Tibial artery (tissue), 4 donors: ENCODE measurements around the gene BRPF3.

Experiments
- DNase-seq, 2 donors: peaks; one replicate each; pipeline ENCODE4 v3.0.0-alpha.2; 2019
- H3K27ac ChIP-seq, 2 donors: fragments of 200-600 bp; sonication (generic) in 1 of 2; 1 replicate in 1 of 2; 2 replicates in 1 of 2; pipeline ENCODE4 v1.5.1; 2018 to 2019; ENCODE audit warnings: mild to moderate bottlenecking in 1 of 2
- H3K27me3 ChIP-seq, 2 donors: fragments of 200-600 bp; sonication (generic) in 1 of 2; one replicate each; pipeline versions ENCODE4 v1.5.1 to v1.6.0; 2016 to 2019
- H3K36me3 ChIP-seq, 3 donors: fragments of 200-600 bp; sonication (generic) in 2 of 3; one replicate each; pipeline ENCODE4 v1.5.1; 2016 to 2019; ENCODE audit warnings: mild to moderate bottlenecking in 2 of 3
- H3K4me1 ChIP-seq, 4 donors: fragments of 200-600 bp; sonication (generic) in 2 of 4; 1 replicate in 3 of 4; 2 replicates in 1 of 4; pipeline ENCODE4 v1.5.1; 2016 to 2019
- H3K4me3 ChIP-seq, 2 donors: fragments of 200-600 bp; sonication (generic) in 1 of 2; 1 replicate in 1 of 2; 2 replicates in 1 of 2; pipeline ENCODE4 v1.5.1; 2018 to 2019; ENCODE audit warnings: mild to moderate bottlenecking in 2 of 2
- H3K9me3 ChIP-seq, 3 donors: fragments of 200-600 bp; sonication (generic) in 1 of 3; one replicate each; pipeline ENCODE4 v1.5.1; 2016 to 2019
- CTCF ChIP-seq, 2 experiments: fragments of 200-600 bp in 1 of 2; fragments of 450-650 bp in 1 of 2; IDR thresholded peaks; one replicate each; pipeline ENCODE4 v1.5.1; 2017 to 2019; ENCODE audit warnings: antibody characterized with exemption in 2 of 2, mild to moderate bottlenecking in 1 of 2, moderate library complexity in 1 of 2
- intact Hi-C: fragments of 100-400 bp; cut with DNase I; formaldehyde crosslinking; loops from one replicate; pipeline ENCODE4 v1.15.0; 2023; ENCODE audit warnings: low total_unique reads

BRPF3 gene

GRCh38 chr6:36222924-36223323 is 26.4 kb downstream of the BRPF3 start:
- Histone ChIP-seq H3K9me3 (no peaks in the 10 kb centered on the region), H3K27ac (no peak overlapping the region), H3K4me3 (no peak overlapping the region), H3K4me1 (no peaks in the 10 kb centered on the region), H3K27me3 (no peaks in the 10 kb centered on the region), H3K36me3 (peaks cover 46 to 93% (median 74%) of the 10 kb centered on the region in 3 donors)
- no peak for DNase-seq
- intact Hi-C loops = no loop called here
- TF ChIP-seq CTCF (IDR thresholded peaks at IDR 0.05) = no peak

- TF ChIP-seq CTCF (IDR thresholded peaks at IDR 0.05) = no peak
- H3K4me1 ChIP-seq = no peaks in the 10 kb centered on the region
- DNase-seq = no peak
- H3K9me3 ChIP-seq = no peaks in the 10 kb centered on the region
- H3K27me3 ChIP-seq = no peaks in the 10 kb centered on the region
- H3K36me3 ChIP-seq = peaks cover 45 to 93% (median 74%) of the 10 kb centered on the region in 3 donors
- H3K4me3 ChIP-seq = no peak overlapping the region
- no peak overlapping the region for H3K27ac ChIP-seq
- intact Hi-C loops = no loop called here
Measured at GRCh38 chr6:36223706-36224105, 27.2 kb downstream of the BRPF3 start.

DNA sequence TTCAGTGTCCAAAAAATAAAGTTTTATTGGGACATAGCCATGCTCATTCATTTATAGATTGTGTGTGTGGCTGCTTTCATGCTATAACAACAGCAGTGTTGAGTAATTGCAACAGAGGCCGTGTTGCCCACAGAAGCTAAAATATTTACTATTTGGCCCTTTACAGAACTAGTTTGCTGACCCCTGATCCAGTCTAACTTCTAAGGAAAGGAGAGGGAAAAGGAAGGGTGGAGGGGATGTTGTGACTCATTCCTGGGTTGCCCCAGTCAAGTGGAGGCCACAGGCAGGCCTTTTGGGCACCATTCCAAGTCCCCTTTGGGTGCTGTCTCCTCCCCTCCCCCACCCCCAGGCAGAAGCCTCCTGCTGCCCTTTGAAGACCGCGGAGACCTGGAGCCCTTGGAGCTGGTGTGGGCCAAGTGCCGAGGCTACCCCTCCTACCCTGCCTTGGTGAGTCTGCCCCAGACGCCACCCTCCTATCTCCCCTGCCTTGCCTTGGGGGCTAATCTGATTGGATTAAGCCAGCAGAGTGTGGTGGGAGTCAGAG is 28.4 kb downstream of the BRPF3 start:
- peaks cover 50 to 93% (median 80%) of the 10 kb centered on the region in 3 donors for H3K36me3 ChIP-seq
- intact Hi-C loops = no loop called here

GRCh38 chr6:36226438-36227047 is 30.0 kb downstream of the BRPF3 start:
- no peaks in the 10 kb centered on the region for H3K4me1 ChIP-seq
- no peak for TF ChIP-seq CTCF (IDR thresholded peaks at IDR 0.05)
- intact Hi-C loops = no loop called here
- H3K4me3 ChIP-seq = no peak overlapping the region
- no peaks in the 10 kb centered on the region for H3K27me3 ChIP-seq
- H3K27ac ChIP-seq = no peak overlapping the region
- H3K9me3 ChIP-seq = no peaks in the 10 kb centered on the region
- no peak for DNase-seq
- H3K36me3 ChIP-seq = peaks cover 64 to 98% (median 95%) of the 10 kb centered on the region in 3 donors

More for the DNA sequence above, 28.4 kb downstream of the BRPF3 start:
- H3K27ac ChIP-seq = no peak overlapping the region
- H3K4me3 ChIP-seq = no peak overlapping the region
- no peaks in the 10 kb centered on the region for H3K4me1 ChIP-seq
- no peaks in the 10 kb centered on the region for H3K27me3 ChIP-seq
- H3K9me3 ChIP-seq = no peaks in the 10 kb centered on the region
- no peak for TF ChIP-seq CTCF (IDR thresholded peaks at IDR 0.05)
- DNase-seq = no peak

DNA sequence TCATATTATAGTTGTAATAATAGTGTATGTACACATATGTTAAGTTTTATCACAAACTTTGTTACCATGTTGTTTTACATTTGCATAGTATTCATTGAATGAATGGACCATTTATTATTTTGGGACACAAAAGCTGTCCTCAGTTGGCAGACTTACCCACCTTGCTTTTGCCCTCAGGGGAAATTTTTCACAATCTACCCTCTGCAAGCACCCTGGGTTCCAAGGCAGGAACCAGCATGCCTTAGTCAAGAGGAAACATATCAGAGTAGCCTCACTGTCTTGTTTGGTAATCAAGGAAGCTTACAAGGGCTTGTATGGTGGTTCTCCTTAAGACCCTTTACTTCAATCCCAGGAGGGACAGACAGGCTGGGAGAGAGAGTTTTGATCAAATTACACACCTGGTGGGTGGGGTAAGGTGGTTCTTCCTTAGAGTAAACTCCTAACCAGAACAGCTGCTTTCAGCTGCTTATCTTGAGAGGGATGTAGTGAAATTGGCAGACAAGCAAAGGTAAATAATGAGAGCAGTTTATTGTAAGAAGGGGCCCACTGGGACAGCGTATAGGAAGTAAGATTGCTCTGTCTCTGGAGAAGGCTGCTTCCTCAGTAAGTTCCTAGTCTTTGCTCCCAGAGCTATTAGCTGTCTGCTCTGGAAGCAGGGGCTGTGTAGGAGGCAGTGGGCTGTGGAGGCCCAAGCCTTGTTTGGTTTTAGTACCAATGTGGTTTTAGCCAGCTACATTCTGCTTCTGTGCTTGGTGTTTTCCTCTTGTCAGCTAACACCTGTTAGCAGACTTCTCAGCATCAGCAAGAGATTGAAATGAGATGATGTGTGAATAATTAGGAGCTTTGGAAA is 31.1 kb downstream of the BRPF3 start:
- no peaks in the 10 kb centered on the region for H3K4me1 ChIP-seq
- H3K4me3 ChIP-seq = no peak overlapping the region
- no peaks in the 10 kb centered on the region for H3K27me3 ChIP-seq
- H3K36me3 ChIP-seq = peaks cover 60 to 98% (median 89%) of the 10 kb centered on the region in 3 donors
- DNase-seq = no peak
- no peak overlapping the region for H3K27ac ChIP-seq
- intact Hi-C loops = no loop called here
- no peak for TF ChIP-seq CTCF (IDR thresholded peaks at IDR 0.05)
- no peaks in the 10 kb centered on the region for H3K9me3 ChIP-seq
